Lower leg skin (tissue), 3 donors: ENCODE results near the gene PLXDC2.

Experiments used
- CTCF ChIP-seq, 3 donors: fragments of 450-650 bp; IDR thresholded peaks; one replicate each; pipeline ENCODE4 v1.5.1; 2016; ENCODE audit warnings: antibody characterized with exemption in 3 of 3, mild to moderate bottlenecking in 3 of 3, moderate library complexity in 2 of 3
- POLR2A ChIP-seq, 2 donors: fragments of 450-650 bp; IDR thresholded peaks; one replicate each; pipeline ENCODE4 v1.6.1; 2016 to 2017; ENCODE audit warnings: antibody characterized with exemption in 2 of 2, mild to moderate bottlenecking in 1 of 2, moderate library complexity in 1 of 2

GRCh38 chr10:19977097-19977521 lies 160.9 kb downstream of the PLXDC2 start:
- TF ChIP-seq CTCF (IDR thresholded peaks at IDR 0.05) (no peak), POLR2A (IDR thresholded peaks at IDR 0.05) (no peak)
